ENCODE data around the gene WSCD1.

- no peak for TF ChIP-seq EZH2 (IDR thresholded peaks at IDR 0.05; ENCODE audit: low read length)
- TF ChIP-seq, protein P1, sequence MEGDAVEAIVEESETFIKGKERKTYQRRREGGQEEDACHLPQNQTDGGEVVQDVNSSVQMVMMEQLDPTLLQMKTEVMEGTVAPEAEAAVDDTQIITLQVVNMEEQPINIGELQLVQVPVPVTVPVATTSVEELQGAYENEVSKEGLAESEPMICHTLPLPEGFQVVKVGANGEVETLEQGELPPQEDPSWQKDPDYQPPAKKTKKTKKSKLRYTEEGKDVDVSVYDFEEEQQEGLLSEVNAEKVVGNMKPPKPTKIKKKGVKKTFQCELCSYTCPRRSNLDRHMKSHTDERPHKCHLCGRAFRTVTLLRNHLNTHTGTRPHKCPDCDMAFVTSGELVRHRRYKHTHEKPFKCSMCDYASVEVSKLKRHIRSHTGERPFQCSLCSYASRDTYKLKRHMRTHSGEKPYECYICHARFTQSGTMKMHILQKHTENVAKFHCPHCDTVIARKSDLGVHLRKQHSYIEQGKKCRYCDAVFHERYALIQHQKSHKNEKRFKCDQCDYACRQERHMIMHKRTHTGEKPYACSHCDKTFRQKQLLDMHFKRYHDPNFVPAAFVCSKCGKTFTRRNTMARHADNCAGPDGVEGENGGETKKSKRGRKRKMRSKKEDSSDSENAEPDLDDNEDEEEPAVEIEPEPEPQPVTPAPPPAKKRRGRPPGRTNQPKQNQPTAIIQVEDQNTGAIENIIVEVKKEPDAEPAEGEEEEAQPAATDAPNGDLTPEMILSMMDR (optimal IDR thresholded peaks at IDR 0.05 in 1 of 3, IDR thresholded peaks at IDR 0.05 in 1 of 3, conservative IDR thresholded peaks at IDR 0.05 in 1 of 3; ENCODE audit: extremely low read depth in 1 of 3, insufficient read depth in 2 of 3, low read length in 3 of 3): no peak
Measured at GRCh38 chr17:6140188-6140587, 70.0 kb downstream of the WSCD1 start.
